DND-41 (cell line): ENCODE data around the gene PRODH2.

ENCODE experiments used
- ATAC-seq: fragments of 200-7000 bp; cut with Tn5 transposase; 3 replicates; pipeline ENCODE4 v1.9.1; 2021; ENCODE audit warnings: low read depth; ENCODE audit not compliant: insufficient read depth
- DNase-seq: peaks from one replicate; pipeline ENCODE4 v3.0.0-alpha.2; 2020
- H2AFZ ChIP-seq: 2 replicates; pipeline ENCODE4 v1.6.0; 2012; ENCODE audit warnings: low read depth, low read length
- H3K27ac ChIP-seq: 2 replicates; pipeline ENCODE4 v1.5.1; 2012; ENCODE audit warnings: low read length, inconsistent platforms
- H3K27me3 ChIP-seq: fragments of 200-600 bp; sonication (generic); 2 replicates; pipeline ENCODE4 v1.6.0; 2012; ENCODE audit warnings: low read length, mild to moderate bottlenecking, inconsistent platforms; ENCODE audit not compliant: insufficient read depth, poor library complexity
- H3K36me3 ChIP-seq: 2 replicates; pipeline ENCODE4 v1.5.1; 2012; ENCODE audit warnings: low read length, inconsistent platforms; ENCODE audit not compliant: insufficient read depth
- H3K4me1 ChIP-seq: 2 replicates; pipeline ENCODE4 v1.5.1; 2012; ENCODE audit warnings: mild to moderate bottlenecking, low read length; ENCODE audit not compliant: insufficient read depth
- H3K4me2 ChIP-seq: 2 replicates; pipeline ENCODE4 v1.6.0; 2012; ENCODE audit warnings: mild to moderate bottlenecking, moderate library complexity, low read length, inconsistent platforms; ENCODE audit not compliant: insufficient read depth
- H3K4me3 ChIP-seq, 2 experiments: fragments of 200-600 bp in 1 of 2; shearing (Covaris generic) in 1 of 2; 2 replicates each; pipeline ENCODE4 v1.5.1; 2012 to 2016; ENCODE audit warnings: inconsistent platforms in 2 of 2, low read length in 2 of 2, mild to moderate bottlenecking in 2 of 2, low read depth in 1 of 2, moderate library complexity in 1 of 2
- H3K79me2 ChIP-seq: 2 replicates; pipeline ENCODE4 v1.6.0; 2012; ENCODE audit warnings: low read length, inconsistent platforms; ENCODE audit not compliant: insufficient read depth
- H3K9ac ChIP-seq: 2 replicates; pipeline ENCODE4 v1.6.0; 2012; ENCODE audit warnings: low read depth, mild to moderate bottlenecking, inconsistent platforms, low read length, moderate library complexity
- H3K9me3 ChIP-seq: 2 replicates; pipeline ENCODE4 v1.5.1; 2012; ENCODE audit warnings: low read length, moderate library complexity, mild to moderate bottlenecking, inconsistent platforms; ENCODE audit not compliant: insufficient read depth, severe bottlenecking
- H4K20me1 ChIP-seq: 2 replicates; pipeline ENCODE4 v1.6.0; 2012; ENCODE audit warnings: low read length; ENCODE audit not compliant: insufficient read depth
- CTCF ChIP-seq: IDR thresholded peaks from 2 replicates; pipeline ENCODE4 v1.5.1; 2012; ENCODE audit warnings: borderline replicate concordance, low read length, moderate library complexity, mild to moderate bottlenecking; ENCODE audit not compliant: poor library complexity, severe bottlenecking; ENCODE audit errors: extremely low read depth
- EZH2 ChIP-seq: IDR thresholded peaks from 3 replicates; pipeline ENCODE4 v1.6.1; 2012; ENCODE audit warnings: borderline replicate concordance, low read depth, mild to moderate bottlenecking, moderate library complexity, low read length, inconsistent platforms; ENCODE audit not compliant: severe bottlenecking

PRODH2 gene

GRCh38 chr19:35860436-35860817 is 47.8 kb upstream of the PRODH2 start:
- H3K4me3 ChIP-seq = no peak overlapping the region
- H3K79me2 ChIP-seq = no peaks in the 10 kb centered on the region
- no peaks in the 10 kb centered on the region for H3K36me3 ChIP-seq
- H3K9ac ChIP-seq = no peak overlapping the region
- peaks cover 21% of the 10 kb centered on the region for H3K4me1 ChIP-seq
- H2AFZ ChIP-seq = no peak overlapping the region
- no peaks in the 10 kb centered on the region for H4K20me1 ChIP-seq
- no peak for DNase-seq
- H3K27ac ChIP-seq = no peak overlapping the region
- ATAC-seq = no peak
- H3K4me2 ChIP-seq = no peak overlapping the region
- no peak for TF ChIP-seq CTCF
- no peak for TF ChIP-seq EZH2
- H3K9me3 ChIP-seq = no peaks in the 10 kb centered on the region
- H3K27me3 ChIP-seq = peaks cover 8% of the 10 kb centered on the region

- Histone ChIP-seq H3K36me3 (no peaks in the 10 kb centered on the region), H3K9ac (no peak overlapping the region), H3K27me3 (peaks cover 12% of the 10 kb centered on the region), H3K4me2 (no peak overlapping the region), H4K20me1 (no peaks in the 10 kb centered on the region), H2AFZ (no peak overlapping the region), H3K4me3 (no peak overlapping the region), H3K27ac (no peak overlapping the region), H3K79me2 (no peaks in the 10 kb centered on the region), H3K9me3 (no peaks in the 10 kb centered on the region), H3K4me1 (peaks cover 21% of the 10 kb centered on the region)
- ATAC-seq (no peak), DNase-seq (no peak)
- no peak for TF ChIP-seq EZH2
- TF ChIP-seq CTCF = no peak
These were observed 46.8 kb upstream of the PRODH2 start for GRCh38 chr19:35859414-35859813.

GRCh38 chr19:35858311-35858710 is 45.7 kb upstream of the PRODH2 start:
- no peak for DNase-seq
- Histone ChIP-seq H3K36me3 (no peaks in the 10 kb centered on the region), H3K9ac (no peak overlapping the region), H3K27me3 (peaks cover 12% of the 10 kb centered on the region), H3K4me2 (no peak overlapping the region), H3K4me1 (peaks cover 21% of the 10 kb centered on the region), H3K79me2 (no peaks in the 10 kb centered on the region), H3K4me3 (no peak overlapping the region), H3K27ac (no peak overlapping the region), H2AFZ (no peak overlapping the region), H3K9me3 (no peaks in the 10 kb centered on the region), H4K20me1 (no peaks in the 10 kb centered on the region)
- no peak for ATAC-seq
- TF ChIP-seq EZH2 (no peak), CTCF (no peak)
